ENCODE data around the gene TENM4.

Gene TENM4

DNA sequence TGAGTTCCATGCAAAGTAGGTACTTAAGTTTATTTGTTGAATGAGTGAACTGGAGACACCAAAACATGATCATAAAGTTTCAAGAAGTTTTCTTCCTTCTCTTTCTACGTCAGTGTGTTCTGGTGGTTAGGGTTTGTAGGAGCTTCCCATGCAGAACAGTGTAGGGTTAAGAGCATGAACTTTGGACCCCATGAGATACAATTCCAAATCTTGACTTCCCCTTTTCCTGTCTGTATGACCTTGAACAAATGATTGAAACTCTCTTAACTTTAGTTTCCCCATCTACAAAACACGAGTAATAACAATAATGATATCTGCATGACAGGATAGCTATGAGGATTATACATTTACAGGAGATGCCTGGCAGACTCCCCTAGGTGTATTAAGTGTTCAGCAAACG, 41.0 kb upstream of the TENM4 start:
- no peak for DNase-seq (ENCODE audit: low spot score)
- TF ChIP-seq, protein P1, sequence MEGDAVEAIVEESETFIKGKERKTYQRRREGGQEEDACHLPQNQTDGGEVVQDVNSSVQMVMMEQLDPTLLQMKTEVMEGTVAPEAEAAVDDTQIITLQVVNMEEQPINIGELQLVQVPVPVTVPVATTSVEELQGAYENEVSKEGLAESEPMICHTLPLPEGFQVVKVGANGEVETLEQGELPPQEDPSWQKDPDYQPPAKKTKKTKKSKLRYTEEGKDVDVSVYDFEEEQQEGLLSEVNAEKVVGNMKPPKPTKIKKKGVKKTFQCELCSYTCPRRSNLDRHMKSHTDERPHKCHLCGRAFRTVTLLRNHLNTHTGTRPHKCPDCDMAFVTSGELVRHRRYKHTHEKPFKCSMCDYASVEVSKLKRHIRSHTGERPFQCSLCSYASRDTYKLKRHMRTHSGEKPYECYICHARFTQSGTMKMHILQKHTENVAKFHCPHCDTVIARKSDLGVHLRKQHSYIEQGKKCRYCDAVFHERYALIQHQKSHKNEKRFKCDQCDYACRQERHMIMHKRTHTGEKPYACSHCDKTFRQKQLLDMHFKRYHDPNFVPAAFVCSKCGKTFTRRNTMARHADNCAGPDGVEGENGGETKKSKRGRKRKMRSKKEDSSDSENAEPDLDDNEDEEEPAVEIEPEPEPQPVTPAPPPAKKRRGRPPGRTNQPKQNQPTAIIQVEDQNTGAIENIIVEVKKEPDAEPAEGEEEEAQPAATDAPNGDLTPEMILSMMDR (IDR thresholded peaks at IDR 0.05; ENCODE audit: extremely low read depth, missing control alignments), result no peak

DNA sequence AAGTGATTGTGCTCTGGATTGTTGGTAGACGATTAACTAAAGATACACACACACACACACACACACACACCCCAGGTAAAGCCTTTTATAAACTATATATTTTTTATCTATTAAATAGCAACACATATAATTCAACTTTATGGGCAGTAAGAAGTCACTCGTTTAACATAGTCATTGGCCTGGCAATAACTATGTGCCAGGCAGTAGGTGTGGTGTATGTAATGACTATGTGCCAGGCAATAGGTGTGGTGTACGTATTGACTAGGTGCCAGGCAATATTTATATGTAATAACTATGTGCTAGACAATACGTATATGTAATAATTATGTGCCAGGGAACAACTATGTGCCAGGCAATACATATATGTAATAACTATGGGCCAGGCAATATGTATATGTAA, 40.0 kb upstream of the TENM4 start:
- no peak for DNase-seq (ENCODE audit: low spot score)
- TF ChIP-seq, protein P1 (IDR thresholded peaks at IDR 0.05; ENCODE audit: extremely low read depth, missing control alignments), result no peak

DNA sequence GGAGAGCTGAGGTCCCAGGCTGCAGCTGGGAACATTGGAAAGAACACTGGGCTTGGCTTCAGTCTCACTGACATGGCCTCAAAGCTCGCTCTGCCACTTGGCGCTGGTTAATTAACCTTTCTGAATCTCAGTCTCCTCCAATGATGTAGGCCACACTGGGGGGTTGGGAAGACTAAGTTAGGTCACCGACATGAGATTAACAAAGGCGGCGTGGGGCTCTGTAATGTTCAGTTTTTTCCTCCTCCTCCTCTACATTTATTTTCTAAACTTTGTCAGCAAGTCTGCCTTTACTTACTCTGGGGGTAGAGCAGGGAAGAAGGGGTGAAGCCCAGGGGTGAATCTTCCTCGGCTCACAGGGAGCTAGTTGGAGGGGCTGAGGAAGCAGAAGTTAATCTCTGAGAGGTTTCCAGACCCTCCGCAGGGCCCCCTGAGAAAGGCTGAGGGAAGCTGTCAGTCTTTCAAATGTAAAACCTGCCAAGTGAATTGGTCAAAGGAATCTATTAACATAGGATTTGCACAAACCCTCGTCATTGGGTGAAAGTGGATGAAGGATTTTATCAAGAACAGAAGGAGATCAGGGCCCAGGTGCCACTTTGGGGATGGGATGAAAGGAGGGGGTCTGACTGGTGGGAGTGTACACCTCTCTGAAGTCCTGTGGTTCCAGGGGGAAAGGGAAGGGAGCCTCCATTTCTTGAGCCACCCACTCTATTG, 32.1 kb upstream of the TENM4 start:
- no peak for DNase-seq (ENCODE audit: low spot score)

DNA sequence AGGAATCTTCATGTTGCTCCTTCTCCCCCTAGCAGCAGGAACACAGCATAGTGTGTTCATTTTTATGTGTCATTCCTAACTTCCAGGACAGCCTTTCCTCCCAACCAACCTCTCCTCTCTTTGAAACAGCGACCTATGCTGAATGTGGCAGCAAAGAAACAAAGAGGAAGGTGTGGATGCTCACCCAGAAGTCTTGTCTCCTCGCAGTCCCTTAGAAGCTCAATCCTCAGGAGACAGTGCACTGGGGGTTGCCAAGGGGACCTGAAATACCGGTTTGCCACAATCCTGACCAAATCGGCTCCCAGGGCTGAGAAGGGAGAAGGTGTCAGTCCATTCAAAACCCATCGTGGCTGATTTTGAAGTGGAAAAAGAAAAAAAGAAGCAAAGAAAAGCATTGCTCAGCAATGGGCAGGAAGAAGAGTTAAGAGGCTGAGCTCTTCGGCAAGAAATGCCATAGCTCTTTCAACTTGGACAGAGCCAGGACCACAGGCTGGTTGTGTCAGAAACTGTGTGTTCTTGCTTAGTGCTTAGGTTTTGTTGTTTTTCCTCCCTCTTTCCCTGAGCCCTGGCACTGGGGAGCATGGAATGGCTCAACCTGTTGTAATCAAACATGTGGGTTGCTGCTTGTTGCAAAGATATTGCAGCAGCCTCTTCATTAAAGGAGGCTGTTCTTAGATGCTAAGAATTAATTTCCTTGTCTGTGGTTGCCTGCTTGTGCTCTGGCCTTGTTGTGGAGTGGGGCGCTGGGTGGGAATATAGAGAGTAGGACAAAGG, 30.4 kb upstream of the TENM4 start:
- TF ChIP-seq, protein P1 (IDR thresholded peaks at IDR 0.05; ENCODE audit: extremely low read depth, missing control alignments), result no peak
- DNase-seq (ENCODE audit: low spot score), result no peak

More for the DNA sequence above, 32.1 kb upstream of the TENM4 start:
- TF ChIP-seq, protein P1 (IDR thresholded peaks at IDR 0.05; ENCODE audit: extremely low read depth, missing control alignments), result no peak

DNA sequence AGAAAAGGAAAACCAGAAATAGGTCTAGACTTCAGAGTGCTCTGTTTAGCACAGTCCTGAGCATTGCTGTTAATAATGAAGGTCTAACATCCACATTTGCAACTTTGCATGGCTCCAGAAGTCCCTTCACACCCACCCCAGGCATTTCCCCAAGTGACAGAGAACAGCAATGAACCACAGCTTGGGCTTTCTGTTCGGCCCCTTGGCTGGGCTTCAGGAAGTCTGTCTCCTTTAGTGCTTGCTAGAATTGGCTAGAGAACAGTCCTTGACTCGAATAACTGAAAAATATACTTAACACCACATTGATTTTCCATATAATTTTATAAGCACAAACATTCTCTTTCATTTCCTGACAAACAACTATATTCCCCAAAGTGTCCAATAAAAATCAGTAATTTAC, 29.3 kb upstream of the TENM4 start:
- DNase-seq (ENCODE audit: low spot score), result no peak
- TF ChIP-seq, protein P1 (IDR thresholded peaks at IDR 0.05; ENCODE audit: extremely low read depth, missing control alignments), result no peak

DNA sequence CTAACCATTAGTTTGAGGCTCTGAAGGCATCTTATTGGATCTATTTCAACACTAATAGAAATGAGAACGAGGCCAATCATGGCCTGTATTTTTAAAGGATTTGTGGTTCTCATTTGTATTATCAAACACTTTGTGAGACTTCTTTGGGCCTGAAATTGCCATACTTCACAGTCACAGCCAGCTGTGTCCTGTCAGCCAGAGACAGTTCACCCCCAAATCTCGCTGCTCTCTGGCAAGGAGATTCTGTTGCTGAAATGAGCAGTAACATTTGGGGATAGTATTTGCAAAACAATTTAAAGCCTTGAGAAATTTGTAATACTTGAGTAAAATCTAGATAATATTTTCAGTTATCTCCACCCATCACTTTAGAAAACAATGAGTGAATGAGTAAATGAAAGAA, 26.9 kb upstream of the TENM4 start:
- TF ChIP-seq, protein P1 (IDR thresholded peaks at IDR 0.05; ENCODE audit: extremely low read depth, missing control alignments), result no peak
- DNase-seq (ENCODE audit: low spot score), result no peak

DNA sequence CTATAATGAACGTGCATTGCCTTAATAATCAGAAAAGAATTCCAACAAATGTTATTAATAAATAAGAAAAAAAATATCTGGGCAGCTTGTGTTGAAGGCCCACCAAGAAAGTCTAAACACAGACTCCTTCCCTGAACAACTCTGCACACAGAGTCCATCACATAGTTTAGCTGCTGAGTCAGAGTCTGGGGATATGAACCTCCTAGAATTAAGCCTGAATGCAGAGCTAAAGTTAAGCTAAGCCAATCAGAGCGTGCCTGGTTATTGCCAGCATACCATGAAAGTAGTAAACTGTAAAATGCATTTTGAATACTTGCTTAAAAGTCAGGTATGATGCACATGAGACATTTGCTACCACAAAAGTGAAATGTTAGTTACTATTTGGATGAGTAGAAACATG, 25.6 kb upstream of the TENM4 start:
- TF ChIP-seq, protein P1 (IDR thresholded peaks at IDR 0.05; ENCODE audit: extremely low read depth, missing control alignments), result no peak
- DNase-seq (ENCODE audit: low spot score), result no peak

Data from GM20000 (cell line).